Measurements from ENCODE around the gene STAB1.

The STAB1 gene

DNA sequence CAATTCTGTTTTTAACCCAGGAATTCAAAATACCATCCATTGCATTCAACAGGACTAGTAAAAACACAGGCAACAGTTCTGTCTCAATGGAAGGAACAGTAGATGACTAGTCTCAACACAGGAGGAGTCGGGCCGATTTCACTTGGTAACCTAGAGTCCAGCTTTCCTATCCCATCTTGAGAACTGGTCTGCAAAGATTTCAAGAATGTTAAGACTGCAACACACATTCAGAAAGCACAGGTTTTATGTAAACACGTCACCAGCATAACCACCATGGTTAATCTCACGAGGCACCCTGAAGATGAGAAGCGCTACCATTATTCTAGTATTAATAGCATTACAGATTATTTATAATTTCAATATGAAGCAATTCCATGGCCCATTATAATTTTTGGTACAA lies 63.3 kb downstream of the STAB1 start:
- H4K20me1 ChIP-seq (ENCODE audit: insufficient read depth, low read length) = no peaks in the 10 kb centered on the region
- H3K9ac ChIP-seq (ENCODE audit: low read depth, low read length) = no peak overlapping the region
- no peak overlapping the region for H3K4me3 ChIP-seq (ENCODE audit: low read depth in 1 of 2, low read length in 2 of 2)
- no peak for DNase-seq
- no peak overlapping the region for H3K27ac ChIP-seq (ENCODE audit: low read length)
- no peak overlapping the region for H3K4me2 ChIP-seq (ENCODE audit: insufficient read depth, low read length)
- 0 out of 2 replicates have a peak, but pooled peaks cover 3% of the 10 kb centered on the region for H3K79me2 ChIP-seq (ENCODE audit: insufficient read depth, low read length)
- H3K4me1 ChIP-seq (ENCODE audit: insufficient read depth, low read length) = no peaks in the 10 kb centered on the region
- TF ChIP-seq, protein P1, sequence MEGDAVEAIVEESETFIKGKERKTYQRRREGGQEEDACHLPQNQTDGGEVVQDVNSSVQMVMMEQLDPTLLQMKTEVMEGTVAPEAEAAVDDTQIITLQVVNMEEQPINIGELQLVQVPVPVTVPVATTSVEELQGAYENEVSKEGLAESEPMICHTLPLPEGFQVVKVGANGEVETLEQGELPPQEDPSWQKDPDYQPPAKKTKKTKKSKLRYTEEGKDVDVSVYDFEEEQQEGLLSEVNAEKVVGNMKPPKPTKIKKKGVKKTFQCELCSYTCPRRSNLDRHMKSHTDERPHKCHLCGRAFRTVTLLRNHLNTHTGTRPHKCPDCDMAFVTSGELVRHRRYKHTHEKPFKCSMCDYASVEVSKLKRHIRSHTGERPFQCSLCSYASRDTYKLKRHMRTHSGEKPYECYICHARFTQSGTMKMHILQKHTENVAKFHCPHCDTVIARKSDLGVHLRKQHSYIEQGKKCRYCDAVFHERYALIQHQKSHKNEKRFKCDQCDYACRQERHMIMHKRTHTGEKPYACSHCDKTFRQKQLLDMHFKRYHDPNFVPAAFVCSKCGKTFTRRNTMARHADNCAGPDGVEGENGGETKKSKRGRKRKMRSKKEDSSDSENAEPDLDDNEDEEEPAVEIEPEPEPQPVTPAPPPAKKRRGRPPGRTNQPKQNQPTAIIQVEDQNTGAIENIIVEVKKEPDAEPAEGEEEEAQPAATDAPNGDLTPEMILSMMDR (IDR thresholded peaks at IDR 0.05; ENCODE audit: borderline replicate concordance, extremely low read depth, low read length, poor library complexity, severe bottlenecking) = no peak
- TF ChIP-seq EZH2 (IDR thresholded peaks at IDR 0.05; ENCODE audit: borderline replicate concordance, low read depth, low read length, severe bottlenecking) = no peak
- no peak overlapping the region for H2AFZ ChIP-seq (ENCODE audit: low read depth, low read length)
- H3K9me3 ChIP-seq (ENCODE audit: insufficient read depth, low read length, severe bottlenecking) = no peaks in the 10 kb centered on the region
- no peaks in the 10 kb centered on the region for H3K27me3 ChIP-seq (ENCODE audit: insufficient read depth, low read length, poor library complexity)
- H3K36me3 ChIP-seq (ENCODE audit: insufficient read depth, low read length) = peaks cover 91% of the 10 kb centered on the region
- ATAC-seq (ENCODE audit: insufficient read depth, low read depth) = no peak

DNA sequence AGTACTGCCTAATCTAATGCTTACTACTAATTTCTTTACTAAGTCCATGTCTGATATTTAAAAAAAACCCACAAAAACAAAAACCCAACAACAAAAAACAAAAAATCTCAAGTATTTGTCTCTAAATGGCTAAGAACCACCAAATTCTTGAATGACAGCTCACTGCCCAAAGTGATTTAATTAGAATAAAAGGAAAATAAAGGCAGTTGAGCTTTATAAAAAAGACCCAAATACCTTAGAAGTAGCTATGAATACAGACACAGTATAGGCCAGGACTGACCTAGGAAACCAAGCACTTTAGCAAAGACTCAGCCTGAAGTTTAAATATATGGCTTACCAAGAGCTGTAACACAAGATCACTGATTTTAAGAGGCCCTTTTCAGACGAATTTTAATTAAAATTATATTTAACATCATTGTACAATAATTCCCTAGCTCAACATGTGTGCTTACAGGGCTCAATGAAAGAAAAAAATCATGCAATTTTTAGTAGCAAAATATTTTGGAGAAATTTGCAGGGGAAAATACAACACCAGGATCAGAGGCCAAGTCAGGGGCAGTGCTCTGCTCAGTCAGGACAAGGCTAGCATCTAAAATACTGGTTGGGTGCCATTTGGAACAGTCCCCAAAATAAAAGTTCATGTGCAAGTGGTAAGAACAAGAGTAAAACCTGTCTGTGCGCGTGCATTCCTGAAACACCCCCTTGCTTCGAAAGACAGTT lies 66.0 kb downstream of the STAB1 start:
- DNase-seq (no peak), ATAC-seq (ENCODE audit: insufficient read depth, low read depth) (no peak)
- no peak overlapping the region for H3K27ac ChIP-seq (ENCODE audit: low read length)
- no peak overlapping the region for H3K9ac ChIP-seq (ENCODE audit: low read depth, low read length)
- peaks cover 88% of the 10 kb centered on the region for H3K36me3 ChIP-seq (ENCODE audit: insufficient read depth, low read length)
- no peak overlapping the region for H2AFZ ChIP-seq (ENCODE audit: low read depth, low read length)
- H3K9me3 ChIP-seq (ENCODE audit: insufficient read depth, low read length, severe bottlenecking) = no peaks in the 10 kb centered on the region
- no peaks in the 10 kb centered on the region for H3K79me2 ChIP-seq (ENCODE audit: insufficient read depth, low read length)
- no peaks in the 10 kb centered on the region for H3K4me1 ChIP-seq (ENCODE audit: insufficient read depth, low read length)
- H3K27me3 ChIP-seq (ENCODE audit: insufficient read depth, low read length, poor library complexity) = no peaks in the 10 kb centered on the region
- no peaks in the 10 kb centered on the region for H4K20me1 ChIP-seq (ENCODE audit: insufficient read depth, low read length)
- H3K4me2 ChIP-seq (ENCODE audit: insufficient read depth, low read length) = no peak overlapping the region
- H3K4me3 ChIP-seq (ENCODE audit: low read depth in 1 of 2, low read length in 2 of 2) = no peak overlapping the region
- no peak for TF ChIP-seq EZH2 (IDR thresholded peaks at IDR 0.05; ENCODE audit: borderline replicate concordance, low read depth, low read length, severe bottlenecking)

DNA sequence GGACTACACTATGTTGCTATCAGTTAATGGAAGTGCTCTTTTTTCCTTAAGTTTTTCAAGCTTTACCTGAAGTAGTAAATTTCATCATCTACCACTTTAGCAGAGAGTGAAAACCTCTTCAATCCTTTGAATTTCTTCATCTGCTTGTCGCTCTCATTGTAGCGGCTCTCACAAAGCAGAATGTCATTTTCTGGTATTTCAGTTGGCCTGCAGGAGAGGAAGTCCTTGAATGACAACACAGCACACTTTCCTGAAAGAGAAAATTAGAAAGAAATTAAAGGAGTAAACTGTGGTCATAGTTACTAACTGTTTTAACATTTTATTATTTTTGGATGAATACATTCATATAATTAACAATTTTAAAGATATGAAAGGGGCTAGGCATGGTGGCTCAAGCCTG lies 68.8 kb downstream of the STAB1 start:
- Histone ChIP-seq H3K27ac (ENCODE audit: low read length) (no peak overlapping the region), H3K36me3 (ENCODE audit: insufficient read depth, low read length) (peaks cover 70% of the 10 kb centered on the region), H3K4me2 (ENCODE audit: insufficient read depth, low read length) (no peak overlapping the region), H3K4me3 (ENCODE audit: low read depth in 1 of 2, low read length in 2 of 2) (no peak overlapping the region), H2AFZ (ENCODE audit: low read depth, low read length) (no peak overlapping the region), H4K20me1 (ENCODE audit: insufficient read depth, low read length) (no peaks in the 10 kb centered on the region), H3K4me1 (ENCODE audit: insufficient read depth, low read length) (no peaks in the 10 kb centered on the region), H3K9me3 (ENCODE audit: insufficient read depth, low read length, severe bottlenecking) (no peaks in the 10 kb centered on the region), H3K79me2 (ENCODE audit: insufficient read depth, low read length) (no peaks in the 10 kb centered on the region), H3K9ac (ENCODE audit: low read depth, low read length) (no peak overlapping the region), H3K27me3 (ENCODE audit: insufficient read depth, low read length, poor library complexity) (no peaks in the 10 kb centered on the region)
- ATAC-seq (ENCODE audit: insufficient read depth, low read depth) (no peak), DNase-seq (no peak)
- TF ChIP-seq, protein P1 (IDR thresholded peaks at IDR 0.05; ENCODE audit: borderline replicate concordance, extremely low read depth, low read length, poor library complexity, severe bottlenecking) = no peak
- TF ChIP-seq EZH2 (IDR thresholded peaks at IDR 0.05; ENCODE audit: borderline replicate concordance, low read depth, low read length, severe bottlenecking) = no peak

DNA sequence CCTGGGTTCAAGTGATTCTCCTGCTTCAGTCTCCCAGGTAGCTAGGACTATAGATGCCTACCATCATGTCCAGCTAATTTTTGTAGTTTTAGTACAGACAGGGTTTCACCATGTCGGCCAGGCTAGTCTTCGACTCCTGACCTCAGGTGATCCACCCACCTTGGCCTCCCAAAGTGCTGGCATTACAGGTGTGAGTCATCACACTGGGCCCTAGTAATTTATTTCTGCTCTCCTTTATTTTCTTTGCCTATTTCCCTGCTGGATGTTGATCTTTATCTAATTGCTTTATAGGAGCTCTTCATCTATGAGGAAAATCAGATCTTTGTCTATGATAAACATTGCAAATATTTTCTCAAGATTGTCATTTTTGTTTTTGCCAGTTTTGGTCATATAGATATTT lies 72.9 kb downstream of the STAB1 start:
- Histone ChIP-seq H3K36me3 (ENCODE audit: insufficient read depth, low read length) (peaks cover 59% of the 10 kb centered on the region), H3K27ac (ENCODE audit: low read length) (no peak overlapping the region), H3K4me2 (ENCODE audit: insufficient read depth, low read length) (no peak overlapping the region), H3K9me3 (ENCODE audit: insufficient read depth, low read length, severe bottlenecking) (no peaks in the 10 kb centered on the region), H3K79me2 (ENCODE audit: insufficient read depth, low read length) (no peaks in the 10 kb centered on the region), H3K4me3 (ENCODE audit: low read depth in 1 of 2, low read length in 2 of 2) (no peak overlapping the region), H4K20me1 (ENCODE audit: insufficient read depth, low read length) (no peaks in the 10 kb centered on the region), H3K27me3 (ENCODE audit: insufficient read depth, low read length, poor library complexity) (no peaks in the 10 kb centered on the region), H2AFZ (ENCODE audit: low read depth, low read length) (no peak overlapping the region), H3K4me1 (ENCODE audit: insufficient read depth, low read length) (no peaks in the 10 kb centered on the region), H3K9ac (ENCODE audit: low read depth, low read length) (no peak overlapping the region)
- ATAC-seq (ENCODE audit: insufficient read depth, low read depth) (no peak), DNase-seq (no peak)
- TF ChIP-seq EZH2 (IDR thresholded peaks at IDR 0.05; ENCODE audit: borderline replicate concordance, low read depth, low read length, severe bottlenecking) = no peak
- TF ChIP-seq, protein P1 (IDR thresholded peaks at IDR 0.05; ENCODE audit: borderline replicate concordance, extremely low read depth, low read length, poor library complexity, severe bottlenecking) = no peak
